Fibroblast of lung (primary cell): Measurements from ENCODE around the gene C1QC. TPM values are rescaled to one million over a fixed set of nuclear protein-coding genes. Genes with fewer than 3 reads are reported as not detected.

Experiments used
- DNase-seq, 2 donors: peaks; one replicate each; pipeline versions ENCODE4 v3.0.0 to v3.0.0-alpha.2; 2010; ENCODE audit warnings: low read depth in 2 of 2
- H2AFZ ChIP-seq: 2 replicates; pipeline ENCODE4 v1.5.1; 2012; ENCODE audit warnings: low read length, control low read depth, inconsistent platforms
- H3K27ac ChIP-seq: 2 replicates; pipeline ENCODE4 v1.5.1; 2011; ENCODE audit warnings: low read length, control low read depth; ENCODE audit not compliant: insufficient read depth
- H3K27me3 ChIP-seq: 2 replicates; pipeline ENCODE4 v1.5.1; 2011; ENCODE audit warnings: mild to moderate bottlenecking, low read length; ENCODE audit not compliant: control insufficient read depth, insufficient read depth
- H3K36me3 ChIP-seq: 2 replicates; pipeline ENCODE4 v1.5.1; 2011; ENCODE audit warnings: low read length; ENCODE audit not compliant: control insufficient read depth, insufficient read depth
- H3K4me1 ChIP-seq: 2 replicates; pipeline ENCODE4 v1.5.1; 2011; ENCODE audit warnings: low read length; ENCODE audit not compliant: control insufficient read depth, insufficient read depth; ENCODE audit errors: extremely low read depth
- H3K4me2 ChIP-seq: 2 replicates; pipeline ENCODE4 v1.5.1; 2011; ENCODE audit warnings: low read length, control low read depth; ENCODE audit not compliant: insufficient read depth; ENCODE audit errors: extremely low read depth
- H3K4me3 ChIP-seq, 4 experiments: fragments of 200-600 bp in 1 of 4; sonication (generic) in 1 of 4; replicated peaks in 1 of 4; 2 replicates each; pipeline ENCODE4 v1.5.1; 2011 to 2016; ENCODE audit warnings: low read length in 4 of 4, low read depth in 3 of 4, mild to moderate bottlenecking in 3 of 4, control low read depth in 2 of 4, inconsistent platforms in 1 of 4, mixed read lengths in 1 of 4; ENCODE audit not compliant: insufficient read depth in 1 of 4; ENCODE audit errors: control extremely low read depth in 1 of 4
- H3K79me2 ChIP-seq: 2 replicates; pipeline ENCODE4 v1.5.1; 2012; ENCODE audit warnings: mild to moderate bottlenecking, low read length, inconsistent platforms; ENCODE audit not compliant: control insufficient read depth, insufficient read depth
- H3K9ac ChIP-seq: 2 replicates; pipeline ENCODE4 v1.5.1; 2011; ENCODE audit warnings: mild to moderate bottlenecking, low read length, control low read depth; ENCODE audit not compliant: insufficient read depth
- H3K9me3 ChIP-seq: 2 replicates; pipeline ENCODE4 v1.5.1; 2012; ENCODE audit warnings: low read depth, low read length; ENCODE audit not compliant: control insufficient read depth, insufficient read depth
- H4K20me1 ChIP-seq: 2 replicates; pipeline ENCODE4 v1.5.1; 2011; ENCODE audit warnings: low read length; ENCODE audit not compliant: control insufficient read depth, insufficient read depth; ENCODE audit errors: extremely low read depth
- EZH2 ChIP-seq: IDR thresholded peaks from 2 replicates; pipeline ENCODE4 v1.5.1; 2012; ENCODE audit warnings: low read length, control low read depth, mild to moderate bottlenecking; ENCODE audit errors: missing control alignments
- polyA plus RNA-seq, 2 donors: library from polyadenylated mRNA; depleted of rRNA in 1 of 2; stranded (reverse) in 1 of 2; unstranded in 1 of 2; fragments of >200 nt; gene quantifications; 2 replicates each; pipeline ENCODE4 v1.2.1, GENCODE V29; 2011 to 2012; ENCODE audit warnings: missing spikeins in 1 of 2
- total RNA-seq: library from RNA; depleted of rRNA; stranded (reverse); fragments of >200 nt; gene quantifications from 2 replicates; pipeline ENCODE4 v1.2.1, GENCODE V29; 2014
- TF ChIP-seq, protein P1 (sequence below), 2 donors: IDR thresholded peaks in 1 of 2; conservative IDR thresholded peaks in 1 of 2; 1 replicate in 1 of 2; 2 replicates in 1 of 2; pipeline ENCODE4 v1.5.1; 2011 to 2012; ENCODE audit warnings: low read length in 2 of 2, control low read depth in 1 of 2, inconsistent platforms in 1 of 2, low read depth in 1 of 2, mild to moderate bottlenecking in 1 of 2

Gene C1QC
- total and polyA plus RNA-seq, 2 donors (not counting 1 experiment from before 2014, with no cell fraction given): not detected

DNA sequence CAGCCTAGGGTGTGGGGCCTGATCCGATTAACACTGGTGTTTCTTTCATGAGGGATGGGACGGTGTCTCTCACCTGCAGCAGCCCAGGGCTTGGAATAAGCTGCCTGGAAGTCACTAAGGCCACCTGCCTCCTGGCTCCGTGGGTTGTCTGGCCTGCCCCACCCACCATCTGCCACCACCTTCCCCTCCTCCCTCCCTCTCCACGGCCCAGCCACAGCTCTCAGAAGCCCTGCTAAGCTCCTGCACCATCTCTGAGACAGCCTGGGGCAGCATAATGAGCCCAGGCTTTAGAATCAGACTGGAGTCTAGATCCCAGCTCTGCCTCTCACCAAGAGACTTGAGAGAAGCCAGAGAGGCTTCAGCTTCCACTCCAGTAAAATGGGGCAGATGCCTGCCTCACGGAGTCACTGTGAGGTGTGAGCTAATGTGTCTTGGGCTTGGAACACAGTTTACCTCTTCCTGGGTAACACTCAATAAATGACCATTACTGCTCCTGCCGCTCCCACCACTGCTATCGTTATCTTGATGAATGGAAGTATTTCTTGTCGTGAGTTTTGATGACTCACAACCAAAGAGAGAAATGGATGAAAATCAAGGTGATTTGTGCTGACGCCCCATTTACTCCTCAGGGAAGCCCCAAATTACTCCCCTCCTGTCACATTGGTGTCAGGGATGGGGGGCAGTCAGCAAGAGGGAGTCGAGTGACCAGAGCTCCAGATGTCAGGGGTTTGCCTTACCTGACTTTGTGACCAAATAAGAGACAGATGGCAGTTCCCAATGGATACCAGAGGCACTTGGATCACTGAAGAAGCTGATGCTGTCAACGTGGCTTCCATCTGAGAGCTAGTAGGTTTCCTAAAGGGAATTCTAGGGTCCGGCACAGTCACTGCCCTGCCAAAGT is 30.5 kb upstream of the C1QC start:
- TF ChIP-seq EZH2: no peak
- TF ChIP-seq, protein P1, sequence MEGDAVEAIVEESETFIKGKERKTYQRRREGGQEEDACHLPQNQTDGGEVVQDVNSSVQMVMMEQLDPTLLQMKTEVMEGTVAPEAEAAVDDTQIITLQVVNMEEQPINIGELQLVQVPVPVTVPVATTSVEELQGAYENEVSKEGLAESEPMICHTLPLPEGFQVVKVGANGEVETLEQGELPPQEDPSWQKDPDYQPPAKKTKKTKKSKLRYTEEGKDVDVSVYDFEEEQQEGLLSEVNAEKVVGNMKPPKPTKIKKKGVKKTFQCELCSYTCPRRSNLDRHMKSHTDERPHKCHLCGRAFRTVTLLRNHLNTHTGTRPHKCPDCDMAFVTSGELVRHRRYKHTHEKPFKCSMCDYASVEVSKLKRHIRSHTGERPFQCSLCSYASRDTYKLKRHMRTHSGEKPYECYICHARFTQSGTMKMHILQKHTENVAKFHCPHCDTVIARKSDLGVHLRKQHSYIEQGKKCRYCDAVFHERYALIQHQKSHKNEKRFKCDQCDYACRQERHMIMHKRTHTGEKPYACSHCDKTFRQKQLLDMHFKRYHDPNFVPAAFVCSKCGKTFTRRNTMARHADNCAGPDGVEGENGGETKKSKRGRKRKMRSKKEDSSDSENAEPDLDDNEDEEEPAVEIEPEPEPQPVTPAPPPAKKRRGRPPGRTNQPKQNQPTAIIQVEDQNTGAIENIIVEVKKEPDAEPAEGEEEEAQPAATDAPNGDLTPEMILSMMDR (conservative IDR thresholded peaks at IDR 0.05 in 1 of 2, IDR thresholded peaks at IDR 0.05 in 1 of 2; ENCODE audit: low read depth in 1 of 2, low read length in 2 of 2): no peak
- Histone ChIP-seq H3K9ac (no peak overlapping the region), H3K9me3 (no peaks in the 10 kb centered on the region), H3K27ac (no peak overlapping the region), H3K36me3 (no peaks in the 10 kb centered on the region), H3K4me1 (no peaks in the 10 kb centered on the region), H3K27me3 (peaks cover 16% of the 10 kb centered on the region), H3K4me3 (no peak overlapping the region), H2AFZ (no peak overlapping the region), H3K79me2 (no peaks in the 10 kb centered on the region), H3K4me2 (no peak overlapping the region), H4K20me1 (no peaks in the 10 kb centered on the region)
- no peak for DNase-seq

DNA sequence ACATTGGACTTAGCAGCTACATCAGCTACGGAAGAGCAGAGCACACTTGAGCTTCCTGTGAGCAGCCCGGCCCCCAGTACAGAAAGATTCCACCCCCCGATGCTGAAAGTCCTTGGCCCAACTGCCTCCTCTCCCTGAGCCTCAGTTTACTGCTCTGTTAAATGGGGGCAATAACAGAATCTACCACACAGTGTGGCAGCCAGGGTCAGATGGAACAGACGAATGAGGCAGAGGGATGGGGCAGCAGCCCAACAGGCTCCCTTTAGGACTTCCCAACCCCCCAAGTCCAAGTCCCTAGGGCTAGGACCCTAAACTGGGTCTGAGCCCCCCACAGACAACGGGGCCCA is 29.9 kb upstream of the C1QC start:
- Histone ChIP-seq H3K9ac (no peak overlapping the region), H3K4me3 (no peak overlapping the region), H3K36me3 (no peaks in the 10 kb centered on the region), H3K27ac (no peak overlapping the region), H4K20me1 (no peaks in the 10 kb centered on the region), H3K79me2 (no peaks in the 10 kb centered on the region), H2AFZ (no peak overlapping the region), H3K27me3 (peaks cover 22% of the 10 kb centered on the region), H3K4me1 (no peaks in the 10 kb centered on the region), H3K4me2 (no peak overlapping the region), H3K9me3 (no peaks in the 10 kb centered on the region)
- DNase-seq: no peak
- TF ChIP-seq, protein P1 (conservative IDR thresholded peaks at IDR 0.05 in 1 of 2, IDR thresholded peaks at IDR 0.05 in 1 of 2; ENCODE audit: low read depth in 1 of 2, low read length in 2 of 2): no peak
- TF ChIP-seq EZH2: no peak

DNA sequence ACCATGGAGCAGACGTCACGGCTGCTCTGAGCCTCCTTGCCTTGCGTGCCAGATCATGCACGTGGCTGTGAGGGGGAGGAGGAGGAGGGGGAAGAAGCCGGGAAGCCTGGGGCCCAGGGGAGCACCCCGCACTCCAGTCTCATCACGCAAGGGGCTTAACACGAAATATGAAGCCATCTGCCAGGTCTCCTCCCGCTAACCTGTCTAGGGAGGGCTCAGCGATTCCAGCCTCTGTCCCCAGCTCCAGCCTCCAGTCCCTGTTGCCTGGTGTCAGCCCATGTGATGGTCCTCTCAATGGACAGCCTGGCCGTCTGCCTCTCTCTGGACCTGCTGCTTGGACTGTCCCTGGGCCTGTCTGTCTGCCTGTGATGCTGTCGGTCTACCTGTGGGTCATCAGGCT is 29.5 kb upstream of the C1QC start:
- peaks cover 25% of the 10 kb centered on the region for H3K27me3 ChIP-seq
- no peak overlapping the region for H3K4me2 ChIP-seq
- no peaks in the 10 kb centered on the region for H3K4me1 ChIP-seq
- H3K36me3 ChIP-seq: no peaks in the 10 kb centered on the region
- H3K79me2 ChIP-seq: no peaks in the 10 kb centered on the region
- no peak overlapping the region for H3K27ac ChIP-seq
- no peak overlapping the region for H2AFZ ChIP-seq
- H4K20me1 ChIP-seq: no peaks in the 10 kb centered on the region
- H3K4me3 ChIP-seq: no peak overlapping the region
- TF ChIP-seq, protein P1 (conservative IDR thresholded peaks at IDR 0.05 in 1 of 2, IDR thresholded peaks at IDR 0.05 in 1 of 2; ENCODE audit: low read depth in 1 of 2, low read length in 2 of 2): no peak
- TF ChIP-seq EZH2: no peak
- no peaks in the 10 kb centered on the region for H3K9me3 ChIP-seq
- no peak overlapping the region for H3K9ac ChIP-seq
- no peak for DNase-seq
